Measurements from ENCODE around the gene LCN1. TPM values are rescaled to one million over a fixed set of nuclear protein-coding genes. Genes with fewer than 3 reads are reported as not detected.
A peak's percentile ranks its signal among the peaks of the same experiment; 100 is the strongest.
"Not testable (repeated sequence)": the region's sequence is repeated elsewhere in the genome, so short reads cannot be mapped to it uniquely, and the experiment has no call there.

The LCN1 gene
- total RNA-seq, 1 donor from 2014 or later: 0.60 TPM

- no peaks in the 10 kb centered on the region for H3K36me3 Mint-ChIP-seq (ENCODE audit: low read depth)
- H3K9me3 Mint-ChIP-seq (ENCODE audit: low read depth): peaks cover 7% of the 10 kb centered on the region
- no peak for DNase-seq (ENCODE audit: low spot score)
- TF ChIP-seq, protein P1, sequence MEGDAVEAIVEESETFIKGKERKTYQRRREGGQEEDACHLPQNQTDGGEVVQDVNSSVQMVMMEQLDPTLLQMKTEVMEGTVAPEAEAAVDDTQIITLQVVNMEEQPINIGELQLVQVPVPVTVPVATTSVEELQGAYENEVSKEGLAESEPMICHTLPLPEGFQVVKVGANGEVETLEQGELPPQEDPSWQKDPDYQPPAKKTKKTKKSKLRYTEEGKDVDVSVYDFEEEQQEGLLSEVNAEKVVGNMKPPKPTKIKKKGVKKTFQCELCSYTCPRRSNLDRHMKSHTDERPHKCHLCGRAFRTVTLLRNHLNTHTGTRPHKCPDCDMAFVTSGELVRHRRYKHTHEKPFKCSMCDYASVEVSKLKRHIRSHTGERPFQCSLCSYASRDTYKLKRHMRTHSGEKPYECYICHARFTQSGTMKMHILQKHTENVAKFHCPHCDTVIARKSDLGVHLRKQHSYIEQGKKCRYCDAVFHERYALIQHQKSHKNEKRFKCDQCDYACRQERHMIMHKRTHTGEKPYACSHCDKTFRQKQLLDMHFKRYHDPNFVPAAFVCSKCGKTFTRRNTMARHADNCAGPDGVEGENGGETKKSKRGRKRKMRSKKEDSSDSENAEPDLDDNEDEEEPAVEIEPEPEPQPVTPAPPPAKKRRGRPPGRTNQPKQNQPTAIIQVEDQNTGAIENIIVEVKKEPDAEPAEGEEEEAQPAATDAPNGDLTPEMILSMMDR (IDR thresholded peaks at IDR 0.05): no peak
- peaks cover 35% of the 10 kb centered on the region for H3K4me1 Mint-ChIP-seq (ENCODE audit: low read depth)
- no peak overlapping the region for H3K4me3 Mint-ChIP-seq (ENCODE audit: unreplicated experiment)
- peak overlapping the region; percentile 73 for H3K27ac Mint-ChIP-seq (ENCODE audit: unreplicated experiment)
- H3K27me3 Mint-ChIP-seq (ENCODE audit: low read depth): peaks cover 10% of the 10 kb centered on the region
Observed at GRCh38 chr9:135533674-135534073, 12.4 kb downstream of the LCN1 start.

- not testable (repeated sequence) for H3K9me3 Mint-ChIP-seq (ENCODE audit: low read depth); H3K36me3 Mint-ChIP-seq (ENCODE audit: low read depth)
Observed at GRCh38 chr9:135534192-135534711, 13.0 kb downstream of the LCN1 start.

GRCh38 chr9:135534826-135535225, 13.6 kb downstream of the LCN1 start:
- H3K36me3 Mint-ChIP-seq (ENCODE audit: low read depth); DNase-seq (ENCODE audit: low spot score): not testable (repeated sequence)

More at GRCh38 chr9:135534192-135534711, 13.0 kb downstream of the LCN1 start:
- peaks cover 16% of the 10 kb centered on the region for H3K27me3 Mint-ChIP-seq (ENCODE audit: low read depth)
- H3K27ac Mint-ChIP-seq (ENCODE audit: unreplicated experiment): peak overlapping the region; percentile 73
- peaks cover 35% of the 10 kb centered on the region for H3K4me1 Mint-ChIP-seq (ENCODE audit: low read depth)
- peak overlapping the region; percentile 25 for H3K4me3 Mint-ChIP-seq (ENCODE audit: unreplicated experiment)
- DNase-seq (ENCODE audit: low spot score): not testable (repeated sequence)

DNA sequence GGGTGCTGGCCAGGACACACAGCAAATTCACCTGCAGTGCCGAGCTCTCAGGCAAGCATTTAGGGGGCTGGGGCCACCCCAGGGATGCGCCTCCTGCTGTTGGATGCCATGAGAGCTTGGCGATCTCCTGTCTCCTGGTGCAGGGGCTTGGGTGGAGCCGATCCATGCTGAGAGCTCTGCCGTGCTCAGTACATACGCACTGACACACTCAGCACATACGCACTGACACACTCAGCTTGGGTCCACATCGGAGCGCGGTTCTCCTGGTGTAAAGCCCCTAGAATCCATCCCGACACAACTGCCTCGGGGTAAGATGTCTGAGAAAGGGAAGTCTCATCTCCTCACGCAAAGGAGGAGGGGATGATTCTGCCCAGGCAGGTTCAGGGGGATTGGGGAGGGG, 14.4 kb downstream of the LCN1 start:
- not testable (repeated sequence) for H3K9me3 Mint-ChIP-seq (ENCODE audit: low read depth); H3K36me3 Mint-ChIP-seq (ENCODE audit: low read depth); DNase-seq (ENCODE audit: low spot score)
- Mint-ChIP-seq H3K27me3 (ENCODE audit: low read depth) (peaks cover 23% of the 10 kb centered on the region), H3K4me3 (ENCODE audit: unreplicated experiment) (peak overlapping the region; percentile 41), H3K4me1 (ENCODE audit: low read depth) (peaks cover 35% of the 10 kb centered on the region), H3K27ac (ENCODE audit: unreplicated experiment) (peak overlapping the region; percentile 86)

More at GRCh38 chr9:135534826-135535225, 13.6 kb downstream of the LCN1 start:
- Mint-ChIP-seq H3K27ac (ENCODE audit: unreplicated experiment) (peak overlapping the region; percentile 73), H3K4me3 (ENCODE audit: unreplicated experiment) (peak overlapping the region; percentile 25), H3K27me3 (ENCODE audit: low read depth) (peaks cover 20% of the 10 kb centered on the region), H3K4me1 (ENCODE audit: low read depth) (peaks cover 35% of the 10 kb centered on the region)
- not testable (repeated sequence) for H3K9me3 Mint-ChIP-seq (ENCODE audit: low read depth)

DNA sequence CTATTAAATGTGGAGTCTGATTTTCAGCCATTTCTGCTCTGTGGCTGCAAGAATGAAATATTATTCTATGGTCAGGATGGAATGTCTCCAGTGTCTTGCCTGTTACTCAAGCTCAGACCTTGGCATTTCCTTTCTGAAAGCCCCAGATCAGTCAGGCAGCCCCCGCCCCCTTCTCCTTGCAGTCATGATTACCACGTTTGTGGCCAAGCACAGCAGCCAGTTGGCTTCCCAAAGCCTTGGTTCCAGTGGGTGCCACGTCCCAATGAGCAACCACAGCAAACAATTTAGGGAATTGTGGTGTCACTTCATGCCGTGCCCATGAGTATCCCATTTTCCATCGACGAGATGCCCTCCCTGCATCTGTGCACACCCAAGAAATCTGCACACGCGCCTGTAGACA, 15.0 kb downstream of the LCN1 start:
- Mint-ChIP-seq H3K27me3 (ENCODE audit: low read depth) (peaks cover 26% of the 10 kb centered on the region), H3K36me3 (ENCODE audit: low read depth) (peaks cover 2% of the 10 kb centered on the region), H3K9me3 (ENCODE audit: low read depth) (peaks cover 3% of the 10 kb centered on the region), H3K4me1 (ENCODE audit: low read depth) (peaks cover 35% of the 10 kb centered on the region), H3K4me3 (ENCODE audit: unreplicated experiment) (peak overlapping the region; percentile 25), H3K27ac (ENCODE audit: unreplicated experiment) (peak overlapping the region; percentile 86)
- TF ChIP-seq, protein P1 (IDR thresholded peaks at IDR 0.05): no peak
- DNase-seq (ENCODE audit: low spot score): no peak

GRCh38 chr9:135543262-135543894, 22.1 kb downstream of the LCN1 start:
- peak overlapping the region; percentile 51 for H3K27ac Mint-ChIP-seq (ENCODE audit: unreplicated experiment)
- H3K9me3 Mint-ChIP-seq (ENCODE audit: low read depth); H3K4me3 Mint-ChIP-seq (ENCODE audit: unreplicated experiment); H3K4me1 Mint-ChIP-seq (ENCODE audit: low read depth); H3K36me3 Mint-ChIP-seq (ENCODE audit: low read depth); DNase-seq (ENCODE audit: low spot score): not testable (repeated sequence)
- H3K27me3 Mint-ChIP-seq (ENCODE audit: low read depth): peaks cover 41% of the 10 kb centered on the region

DNA sequence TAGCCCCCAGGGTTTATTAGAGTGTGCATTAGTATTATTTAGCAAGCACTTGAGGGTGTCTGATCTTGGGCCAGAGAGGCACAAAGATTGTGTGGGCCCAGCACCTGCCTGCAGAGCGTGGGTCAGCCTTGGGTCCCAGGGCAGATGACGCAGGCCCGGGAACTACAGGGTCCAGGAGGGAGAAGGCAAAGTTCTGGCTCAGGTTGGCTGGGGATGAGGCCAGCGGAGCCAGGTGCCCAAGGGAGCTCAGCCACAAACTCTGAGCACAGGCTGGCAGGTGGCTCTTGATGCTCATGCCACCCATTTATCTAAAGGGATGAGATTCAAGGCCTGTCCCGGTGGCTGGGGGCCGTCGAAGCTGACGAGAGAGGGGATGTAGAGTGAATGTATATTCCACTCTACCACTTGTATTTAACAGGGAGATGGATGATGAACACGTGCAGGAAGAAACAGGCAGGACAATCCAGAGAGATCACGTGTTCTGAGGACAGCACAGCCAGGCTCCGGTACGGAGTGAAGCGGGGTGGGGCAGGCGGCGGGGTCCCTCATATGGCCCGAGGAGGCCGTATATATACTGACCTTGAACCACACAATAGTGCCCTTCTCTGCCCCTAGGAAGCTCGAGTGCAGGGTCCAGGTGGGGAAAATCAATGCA, 23.9 kb downstream of the LCN1 start:
- Mint-ChIP-seq H3K4me3 (ENCODE audit: unreplicated experiment) (no peak overlapping the region), H3K4me1 (ENCODE audit: low read depth) (peaks cover 5% of the 10 kb centered on the region), H3K27ac (ENCODE audit: unreplicated experiment) (no peak overlapping the region), H3K36me3 (ENCODE audit: low read depth) (peaks cover 5% of the 10 kb centered on the region), H3K9me3 (ENCODE audit: low read depth) (peaks cover 9% of the 10 kb centered on the region), H3K27me3 (ENCODE audit: low read depth) (peaks cover 25% of the 10 kb centered on the region)
- TF ChIP-seq, protein P1 (IDR thresholded peaks at IDR 0.05): no peak
- no peak for DNase-seq (ENCODE audit: low spot score)

DNA sequence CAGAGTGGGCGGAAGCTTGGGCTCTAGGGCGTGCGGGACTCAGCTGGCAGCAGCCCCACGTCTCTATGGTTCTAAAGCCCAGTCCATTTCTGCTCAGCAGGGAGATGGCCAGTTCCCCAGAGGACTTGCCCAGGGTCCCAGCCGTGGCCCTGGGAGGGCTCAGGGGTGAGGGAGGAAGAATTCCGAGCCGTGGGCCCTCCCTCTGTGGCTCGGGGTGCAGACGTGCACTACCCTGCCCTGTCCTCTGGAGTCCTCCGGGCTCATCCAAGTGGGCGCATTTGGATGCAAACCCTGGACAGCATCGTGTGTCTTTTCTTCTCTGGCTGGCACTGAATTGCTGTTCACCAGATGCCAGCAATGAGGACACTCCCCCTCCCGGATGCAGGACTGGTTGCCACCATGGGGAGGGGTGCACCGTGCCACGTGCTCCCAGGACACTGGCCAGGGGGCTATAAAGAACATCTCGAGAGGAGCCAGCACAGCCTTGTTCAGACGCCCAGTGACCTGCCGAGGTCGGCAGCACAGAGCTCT, 24.5 kb downstream of the LCN1 start, which contains the start of gene OBP2A:
TSS of gene OBP2A (plus strand) at position 481 of the 531 bp plus-strand sequence. CDS start 55 bp downstream, outside the sequence.
- H3K27ac Mint-ChIP-seq (ENCODE audit: unreplicated experiment); H3K4me3 Mint-ChIP-seq (ENCODE audit: unreplicated experiment); H3K9me3 Mint-ChIP-seq (ENCODE audit: low read depth); DNase-seq (ENCODE audit: low spot score); H3K36me3 Mint-ChIP-seq (ENCODE audit: low read depth); H3K4me1 Mint-ChIP-seq (ENCODE audit: low read depth): not testable (repeated sequence)
- peaks cover 22% of the 10 kb centered on the region for H3K27me3 Mint-ChIP-seq (ENCODE audit: low read depth)

DNA sequence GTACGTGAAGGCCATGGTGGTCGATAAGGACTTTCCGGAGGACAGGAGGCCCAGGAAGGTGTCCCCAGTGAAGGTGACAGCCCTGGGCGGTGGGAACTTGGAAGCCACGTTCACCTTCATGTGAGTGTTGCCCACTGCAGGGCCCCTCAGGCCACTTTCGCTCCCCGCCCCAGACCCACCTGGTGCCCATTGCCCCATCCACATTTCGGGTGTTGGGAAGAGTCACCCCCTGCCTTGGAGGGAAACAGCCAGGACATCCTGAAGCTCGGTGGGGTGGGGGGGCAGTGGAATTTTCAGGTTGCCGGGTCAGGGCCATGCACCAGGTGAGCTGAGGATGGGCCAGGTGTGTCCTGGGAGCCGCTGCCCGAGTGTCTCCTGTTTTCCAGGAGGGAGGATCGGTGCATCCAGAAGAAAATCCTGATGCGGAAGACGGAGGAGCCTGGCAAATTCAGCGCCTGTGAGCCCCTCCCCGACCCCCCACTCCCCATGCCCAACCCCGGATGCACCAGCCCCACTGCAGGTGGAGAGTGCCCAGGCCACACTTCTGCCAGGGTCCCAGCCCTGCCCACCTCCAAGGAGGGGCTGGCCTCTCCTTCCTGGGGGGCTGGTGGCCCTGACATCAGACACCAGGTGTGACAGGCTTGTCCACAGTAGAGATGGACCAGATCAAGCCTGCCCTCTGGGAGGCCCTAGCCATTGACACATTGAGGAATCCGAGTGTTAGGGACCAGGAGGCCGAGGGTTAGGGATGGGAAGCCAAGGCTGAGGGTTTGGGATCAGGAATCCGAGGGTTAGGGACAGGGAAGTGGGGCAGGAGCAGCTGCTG, 25.8 kb downstream of the LCN1 start:
- H3K9me3 Mint-ChIP-seq (ENCODE audit: low read depth); H3K27ac Mint-ChIP-seq (ENCODE audit: unreplicated experiment); H3K4me1 Mint-ChIP-seq (ENCODE audit: low read depth); H3K36me3 Mint-ChIP-seq (ENCODE audit: low read depth); H3K4me3 Mint-ChIP-seq (ENCODE audit: unreplicated experiment); DNase-seq (ENCODE audit: low spot score): not testable (repeated sequence)
- H3K27me3 Mint-ChIP-seq (ENCODE audit: low read depth): peaks cover 18% of the 10 kb centered on the region

Measured in chondrocyte (in vitro differentiated cells).